GM12878 (cell line): Measurements from ENCODE around the gene GPLD1. TPM values are rescaled to one million over a fixed set of nuclear protein-coding genes. Genes with fewer than 3 reads are reported as not detected.
A peak's percentile ranks its signal among the peaks of the same experiment; 100 is the strongest.

Experiments used
- ATAC-seq: fragments of 200-7000 bp; cut with Tn5 transposase; 3 replicates; pipeline ENCODE4 v1.9.1; 2020; ENCODE audit warnings: mild to moderate bottlenecking, moderate library complexity
- BruUV-seq: library from RNA; stranded (reverse); fragments of 400-500 nt; replicated peaks from 2 replicates; lab custom pipeline; 2021; lab: Mats Ljungman, UMichigan
- CTCF ChIA-PET: fragments of 300-600 bp; sonication (Branson Sonifier 250); formaldehyde crosslinking; extraction: SDS; loops from one replicate; lab custom pipeline; 2021; ENCODE audit warnings: inconsistent platforms; lab: Yijun Ruan, JAX
- POLR2A ChIA-PET: fragments of 350-600 bp; formaldehyde crosslinking; extraction: SDS; loops from one replicate; lab custom pipeline; 2021; ENCODE audit warnings: inconsistent platforms; lab: Charles Lee
- RAD21 ChIA-PET: fragments of 300-600 bp; sonication (Branson Sonifier 250); formaldehyde crosslinking; loops from one replicate; lab custom pipeline; 2023; ENCODE audit warnings: antibody characterized with exemption; ENCODE audit not compliant: unreplicated experiment; lab: Charles Lee
- SMC1A ChIA-PET: fragments of 300-600 bp; sonication (Branson Sonifier 250); formaldehyde crosslinking; loops from one replicate; lab custom pipeline; 2023; ENCODE audit not compliant: unreplicated experiment, uncharacterized antibody; lab: Charles Lee
- DNase-seq: peaks from one replicate; pipeline ENCODE4 v3.0.0-alpha.2; 2011; ENCODE audit warnings: low read depth, low spot score
- FAIRE-seq: peaks from 3 replicates; lab custom pipeline; 2011; peaks lifted over from hg19 to GRCh38; lab: Jason Lieb, UNC
- H2AFZ ChIP-seq: 2 replicates; pipeline ENCODE4 v1.6.0; 2011; ENCODE audit warnings: low read depth, low read length, control low read depth; ENCODE audit not compliant: control insufficient read depth
- H3K27ac ChIP-seq: 2 replicates; pipeline ENCODE4 v1.5.1; 2011; ENCODE audit warnings: control low read depth; ENCODE audit not compliant: control insufficient read depth, insufficient read depth
- H3K27me3 ChIP-seq, 2 experiments: replicated peaks in 1 of 2; 2 replicates each; pipeline versions ENCODE4 v1.6.0 to v1.6.1; 2011; ENCODE audit warnings: low read length in 1 of 2; ENCODE audit not compliant: control insufficient read depth in 2 of 2, insufficient read depth in 2 of 2
- H3K36me3 ChIP-seq, 2 experiments: 2 replicates each; pipeline ENCODE4 v1.5.1; 2011; ENCODE audit warnings: low read length in 1 of 2; ENCODE audit not compliant: control insufficient read depth in 2 of 2, insufficient read depth in 2 of 2
- H3K4me1 ChIP-seq: 2 replicates; pipeline ENCODE4 v1.6.1; 2011; ENCODE audit warnings: mild to moderate bottlenecking, low read length, moderate library complexity, mixed read lengths; ENCODE audit not compliant: control insufficient read depth, insufficient read depth
- H3K4me2 ChIP-seq: 2 replicates; pipeline ENCODE4 v1.6.0; 2011; ENCODE audit warnings: control low read depth; ENCODE audit not compliant: control insufficient read depth, insufficient read depth
- H3K4me3 ChIP-seq: fragments of 200-600 bp; sonication (generic); 2 replicates; pipeline ENCODE4 v1.5.1; 2016
- H3K79me2 ChIP-seq: 2 replicates; pipeline ENCODE4 v1.6.0; 2011; ENCODE audit warnings: low read length; ENCODE audit not compliant: control insufficient read depth, insufficient read depth
- H3K9ac ChIP-seq: 2 replicates; pipeline ENCODE4 v1.8.0; 2011; ENCODE audit warnings: low read length, control low read depth, mixed read lengths; ENCODE audit not compliant: control insufficient read depth, insufficient read depth
- H3K9me3 ChIP-seq: replicated peaks from 3 replicates; pipeline ENCODE4 v1.5.1; 2011; ENCODE audit warnings: mild to moderate bottlenecking, low read length; ENCODE audit not compliant: control insufficient read depth, insufficient read depth
- H4K20me1 ChIP-seq: 2 replicates; pipeline ENCODE4 v1.6.0; 2011; ENCODE audit not compliant: control insufficient read depth, insufficient read depth
- CBFB ChIP-seq: IDR thresholded peaks from 2 replicates; pipeline ENCODE4 v1.6.1; 2016; ENCODE audit warnings: antibody characterized with exemption, low read depth
- CBX5 ChIP-seq: sonication (generic); IDR thresholded peaks from 2 replicates; pipeline ENCODE4 v1.6.1; 2016; ENCODE audit warnings: low read depth, moderate library complexity, mild to moderate bottlenecking, inconsistent platforms
- HDGF ChIP-seq: fragments of 450-650 bp; IDR thresholded peaks from 2 replicates; pipeline ENCODE4 v1.6.1; 2016; ENCODE audit warnings: antibody characterized with exemption
- IRF3 ChIP-seq: fragments of 450-650 bp; IDR thresholded peaks from 2 replicates; pipeline ENCODE4 v1.6.1; 2014; ENCODE audit warnings: mild to moderate bottlenecking
- MAX ChIP-seq: IDR thresholded peaks from 2 replicates; pipeline ENCODE4 v1.6.1; 2012; ENCODE audit warnings: low read depth, low read length, improper control_type of control experiment
- MYC ChIP-seq: IDR thresholded peaks from 2 replicates; pipeline ENCODE4 v1.6.1; 2011; ENCODE audit warnings: mild to moderate bottlenecking, low read length, moderate library complexity, inconsistent platforms; ENCODE audit not compliant: insufficient read depth, insufficient replicate concordance, insufficient read length, severe bottlenecking
- PAX8 ChIP-seq: fragments of 450-650 bp; IDR thresholded peaks from 2 replicates; pipeline ENCODE4 v1.6.1; 2017; ENCODE audit warnings: mild to moderate bottlenecking, moderate library complexity
- PBX3 ChIP-seq: IDR thresholded peaks from 2 replicates; pipeline ENCODE4 v1.6.1; 2011; ENCODE audit warnings: mild to moderate bottlenecking, low read depth, low read length, moderate library complexity; ENCODE audit not compliant: insufficient replicate concordance
- RELA ChIP-seq: fragments of 450-650 bp; IDR thresholded peaks from 2 replicates; pipeline ENCODE4 v1.8.0; 2014; ENCODE audit warnings: borderline replicate concordance; ENCODE audit not compliant: partially characterized antibody
- RELB ChIP-seq: fragments of 450-650 bp; IDR thresholded peaks from 2 replicates; pipeline ENCODE4 v1.6.1; 2017; ENCODE audit warnings: low read depth, mild to moderate bottlenecking, moderate library complexity
- SMAD1 ChIP-seq: fragments of 450-650 bp; IDR thresholded peaks from 2 replicates; pipeline ENCODE4 v1.6.1; 2018; ENCODE audit warnings: mild to moderate bottlenecking, low read depth; ENCODE audit not compliant: partially characterized antibody
- SREBF1 ChIP-seq: IDR thresholded peaks from 2 replicates; pipeline ENCODE4 v1.6.1; 2012; ENCODE audit warnings: mild to moderate bottlenecking, low read length
- STAT3 ChIP-seq: IDR thresholded peaks from 2 replicates; pipeline ENCODE4 v1.6.1; 2011; ENCODE audit warnings: low read depth, low read length, improper control_type of control experiment
- ZBTB4 ChIP-seq: fragments of 450-650 bp; formaldehyde crosslinking; IDR thresholded peaks from 2 replicates; pipeline ENCODE4 v1.4.0; 2022; ENCODE audit warnings: mild to moderate bottlenecking, moderate library complexity
- ZZZ3 ChIP-seq: IDR thresholded peaks from 2 replicates; pipeline ENCODE4 v1.6.1; 2011; ENCODE audit warnings: low read depth; ENCODE audit not compliant: control insufficient read depth, insufficient read length
- WGBS: methylation state at CpG from one replicate; pipeline ENCODE4 v1.1.6; 2016; ENCODE audit warnings: low lambda C conversion rate; ENCODE audit not compliant: insufficient replicate concordance, insufficient coverage; ENCODE audit errors: missing lambda C conversion rate; 5-methylcytosine and 5-hydroxymethylcytosine counted together
- in situ Hi-C: fragments of 300-500 bp; cut with MboI; formaldehyde crosslinking; loops from 9 replicates; pipeline ENCODE4 v1.14.3; 2018; ENCODE audit warnings: mixed read lengths
- intact Hi-C: fragments of 100-400 bp; cut with micrococcal nuclease; formaldehyde crosslinking; loops from one replicate; pipeline ENCODE4 v1.14.2; 2022; ENCODE audit not compliant: unreplicated experiment
- polyA plus RNA-seq, 11 experiments: library from polyadenylated mRNA; depleted of rRNA in 4 of 11; unstranded in 6 of 11; stranded (reverse) in 5 of 11; fragments of >200 nt; fragmentation: Nextera tagmentation in 4 of 11; fragmentation: Illumina TruSeq in 1 of 11; extraction: Ambion mirVana in 4 of 11; extraction: Trizol in 1 of 11; gene quantifications; 1 replicate in 1 of 11; 2 replicates in 10 of 11; pipeline versions ENCODE4 v1.2.1 to v1.2.3, GENCODE V29; 2011 to 2016; ENCODE audit warnings: inconsistent platforms in 2 of 11, missing spikeins in 2 of 11, low read depth in 1 of 11
- total RNA-seq, 4 experiments: library from RNA; depleted of rRNA in 3 of 4; stranded (reverse); fragments of >200 nt in 3 of 4; fragmentation: Illumina TruSeq in 1 of 4; extraction: Trizol in 1 of 4; gene quantifications; 2 replicates each; pipeline versions ENCODE4 v1.2.1 to v1.2.3, GENCODE V29; 2013 to 2021

GPLD1 gene
- total and polyA plus RNA-seq, 10 of the 15 experiments (the other 5 are each of a cell fraction or from before 2014, with no cell fraction given), result 0.04 to 1.0 (median 0.69) TPM

- TF ChIP-seq CBFB, result no peak
Observed at GRCh38 chr6:24529985-24530384, 40.6 kb upstream of the GPLD1 start (continued).

- CTCF ChIA-PET, result interaction anchor here (0.7 to 11.7 kb wide), 17 partner anchors 11 to 493 kb away, joined by 3 to 233 read pairs (median 4); partner anchors contain the start of genes ACOT13, ALDH5A1, GPLD1 and TDP2
- POLR2A ChIA-PET, result interaction anchor here (2.0 kb wide), 1 partner anchor 30 kb away, joined by 8 read pairs; the partner anchor contains the start of gene ALDH5A1
- intact Hi-C loops (loop anchor here (1.0 to 5.0 kb wide), 5 partner anchors 57 to 463 kb away; no protein-coding TSS in a partner anchor), in situ Hi-C loops (loop anchor here (5.0 to 10.0 kb wide), 2 partner anchors 172 to 240 kb away; no protein-coding TSS in a partner anchor)
- H3K9ac ChIP-seq, result no peak overlapping the region
- no peak overlapping the region for H3K4me3 ChIP-seq
- H2AFZ ChIP-seq, result no peak overlapping the region
- no peak overlapping the region for H3K27ac ChIP-seq
- SMC1A ChIA-PET, result interaction anchor here (0.7 to 6.0 kb wide), 11 partner anchors 13 to 493 kb away, joined by 3 to 68 read pairs (median 3); partner anchors contain the start of genes ACOT13, ALDH5A1 and TDP2
- WGBS, result 34% methylated on average over 5 of the region's 5 CpGs
- RAD21 ChIA-PET, result interaction anchor here (0.9 to 4.4 kb wide), 7 partner anchors 12 to 243 kb away, joined by 3 to 81 read pairs (median 4); partner anchors contain the start of genes ACOT13, ALDH5A1 and TDP2
- H3K36me3 ChIP-seq, result no peaks in the 10 kb centered on the region
- no peaks in the 10 kb centered on the region for H3K79me2 ChIP-seq
- H3K4me1 ChIP-seq, result peaks cover 18% of the 10 kb centered on the region
- no peak overlapping the region for H3K4me2 ChIP-seq
- H3K27me3 ChIP-seq, result no peaks in the 10 kb centered on the region
- no peaks in the 10 kb centered on the region for H4K20me1 ChIP-seq
- BruUV-seq, result no TSS peak
- FAIRE-seq (no peak), ATAC-seq (peak; percentile 56), DNase-seq (no peak)
- H3K9me3 ChIP-seq, result no peaks in the 10 kb centered on the region
- TF ChIP-seq MAX, result no peak
- no peak for TF ChIP-seq IRF3
- TF ChIP-seq ZZZ3, result no peak
- no peak for TF ChIP-seq MYC
- TF ChIP-seq HDGF, result no peak
- TF ChIP-seq PBX3, result no peak
- TF ChIP-seq STAT3, result no peak
- peak; percentile 31; the same call in 1 of the 2 replicates for TF ChIP-seq RELB
- no peak for TF ChIP-seq SMAD1
- no peak for TF ChIP-seq SREBF1
- TF ChIP-seq ZBTB4, result no peak
- TF ChIP-seq CBX5, result no peak
- no peak for TF ChIP-seq PAX8
- peak; percentile 23 for TF ChIP-seq RELA
Observed at GRCh38 chr6:24524805-24525204, 35.4 kb upstream of the GPLD1 start.
